HEK293T (cell line): Measurements from ENCODE around the gene PPP1R37.

ENCODE experiments used
- ARNT ChIP-seq: fragments of 450-650 bp; IDR thresholded peaks from 2 replicates; pipeline ENCODE4 v1.6.1; 2017; ENCODE audit warnings: mild to moderate bottlenecking
- BHLHE40 ChIP-seq: fragments of 450-650 bp; IDR thresholded peaks from 2 replicates; pipeline ENCODE4 v1.6.1; 2016; ENCODE audit warnings: mild to moderate bottlenecking, moderate library complexity, borderline replicate concordance
- ELF4 ChIP-seq: fragments of 450-650 bp; IDR thresholded peaks from 2 replicates; pipeline ENCODE4 v1.6.1; 2017; ENCODE audit warnings: antibody characterized with exemption
- FOXA1 ChIP-seq: fragments of 450-650 bp; IDR thresholded peaks from 2 replicates; pipeline ENCODE4 v1.6.1; 2016; ENCODE audit warnings: mild to moderate bottlenecking
- FOXK2 ChIP-seq: fragments of 450-650 bp; IDR thresholded peaks from 2 replicates; pipeline ENCODE4 v1.6.1; 2016; ENCODE audit warnings: mild to moderate bottlenecking
- NFRKB ChIP-seq: fragments of 450-650 bp; IDR thresholded peaks from 2 replicates; pipeline ENCODE4 v1.6.1; 2016; ENCODE audit warnings: mild to moderate bottlenecking, moderate library complexity
- TARDBP ChIP-seq: fragments of 450-650 bp; IDR thresholded peaks from 2 replicates; pipeline ENCODE4 v1.6.1; 2016

- no peak for TF ChIP-seq BHLHE40
- TF ChIP-seq NFRKB, result no peak
- TF ChIP-seq TARDBP, result no peak
- no peak for TF ChIP-seq ELF4
- TF ChIP-seq FOXK2, result no peak
- no peak for TF ChIP-seq ARNT
- no peak for TF ChIP-seq FOXA1
These were observed 98.4 kb downstream of the PPP1R37 start for GRCh38 chr19:45191375-45191774.
